Kidney tubule cell (primary cell): ENCODE results near the gene IPO9.

Experiments used
- DNase-seq: peaks from one replicate; pipeline ENCODE4 v3.0.0-alpha.2; 2018; ENCODE audit warnings: low spot score

Gene IPO9

DNA sequence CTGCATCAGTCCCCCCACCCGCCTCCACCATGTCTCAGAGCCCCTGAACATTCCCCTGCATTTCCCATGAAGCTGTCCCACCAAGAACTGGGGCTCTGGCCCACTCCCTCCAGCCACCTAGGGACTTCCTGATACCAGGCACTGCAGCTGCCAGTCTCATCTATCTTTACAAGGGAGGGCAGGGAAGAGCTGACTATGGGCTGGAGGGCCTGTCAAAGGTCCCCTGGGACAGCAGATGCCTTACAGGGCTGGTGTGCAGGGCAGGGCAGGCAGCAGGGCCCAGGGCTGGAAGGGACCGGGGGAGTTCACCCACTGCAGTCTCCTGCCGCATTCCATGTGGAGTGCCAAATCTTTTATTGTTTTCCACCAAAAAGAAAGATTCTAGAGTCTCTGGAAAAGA is 77.4 kb downstream of the IPO9 start:
- no peak for DNase-seq

DNA sequence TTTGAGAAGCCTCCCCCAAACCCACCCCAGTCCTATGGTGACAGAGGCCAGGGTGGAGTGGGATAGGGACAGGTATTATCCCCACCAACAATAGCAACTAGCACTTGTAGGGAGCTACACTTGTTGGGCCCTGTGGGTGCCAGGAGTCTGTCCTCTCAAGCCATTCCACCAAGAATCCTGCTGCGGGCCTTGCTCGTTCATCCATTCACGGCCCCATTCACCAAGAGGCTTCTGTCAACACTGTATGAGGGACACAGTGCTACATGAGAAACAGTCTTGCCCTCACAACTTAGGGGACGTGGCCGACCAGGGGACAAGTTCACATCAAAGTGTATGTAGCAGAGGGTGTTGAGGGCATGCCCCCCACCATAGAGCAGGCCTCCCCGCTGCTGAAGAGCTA is 78.7 kb downstream of the IPO9 start:
- no peak for DNase-seq

DNA sequence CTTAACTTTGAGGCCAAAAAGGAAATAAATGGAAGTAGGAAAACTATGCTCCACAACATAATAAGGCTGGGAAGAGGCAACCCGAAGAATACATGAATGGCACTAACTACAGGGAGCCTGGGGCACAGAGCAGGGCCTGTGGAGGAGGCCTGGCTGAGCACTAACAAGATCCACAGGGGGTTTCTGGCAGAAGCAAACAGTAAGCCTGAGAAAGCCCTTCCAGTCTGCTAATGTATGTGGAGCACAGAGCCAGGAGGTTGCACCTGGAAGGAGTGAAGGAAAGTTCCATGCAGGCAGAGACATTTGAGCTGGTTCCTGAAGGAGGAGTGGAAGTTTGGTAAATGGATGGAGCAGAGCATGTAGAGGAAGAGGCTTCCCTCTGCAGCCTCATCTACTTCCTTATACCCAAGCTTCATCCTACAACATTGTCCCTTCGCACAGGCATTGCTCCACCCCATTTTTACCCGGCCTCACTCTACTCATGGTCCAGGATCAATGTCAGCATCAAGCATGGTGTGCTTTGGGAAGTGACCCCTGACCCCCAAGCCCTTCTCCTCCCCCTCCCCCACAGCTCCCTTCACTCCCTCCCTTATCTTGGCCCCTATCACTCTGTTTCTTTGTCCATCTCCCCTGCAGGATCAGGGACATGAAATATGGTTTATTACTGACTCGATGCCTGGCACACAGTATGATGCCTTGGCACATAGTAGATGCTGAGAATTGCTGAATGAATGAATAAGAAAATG is 83.0 kb downstream of the IPO9 start:
- DNase-seq, result no peak

- DNase-seq, result no peak
These were observed 83.9 kb downstream of the IPO9 start for GRCh38 chr1:201912832-201913231.

DNA sequence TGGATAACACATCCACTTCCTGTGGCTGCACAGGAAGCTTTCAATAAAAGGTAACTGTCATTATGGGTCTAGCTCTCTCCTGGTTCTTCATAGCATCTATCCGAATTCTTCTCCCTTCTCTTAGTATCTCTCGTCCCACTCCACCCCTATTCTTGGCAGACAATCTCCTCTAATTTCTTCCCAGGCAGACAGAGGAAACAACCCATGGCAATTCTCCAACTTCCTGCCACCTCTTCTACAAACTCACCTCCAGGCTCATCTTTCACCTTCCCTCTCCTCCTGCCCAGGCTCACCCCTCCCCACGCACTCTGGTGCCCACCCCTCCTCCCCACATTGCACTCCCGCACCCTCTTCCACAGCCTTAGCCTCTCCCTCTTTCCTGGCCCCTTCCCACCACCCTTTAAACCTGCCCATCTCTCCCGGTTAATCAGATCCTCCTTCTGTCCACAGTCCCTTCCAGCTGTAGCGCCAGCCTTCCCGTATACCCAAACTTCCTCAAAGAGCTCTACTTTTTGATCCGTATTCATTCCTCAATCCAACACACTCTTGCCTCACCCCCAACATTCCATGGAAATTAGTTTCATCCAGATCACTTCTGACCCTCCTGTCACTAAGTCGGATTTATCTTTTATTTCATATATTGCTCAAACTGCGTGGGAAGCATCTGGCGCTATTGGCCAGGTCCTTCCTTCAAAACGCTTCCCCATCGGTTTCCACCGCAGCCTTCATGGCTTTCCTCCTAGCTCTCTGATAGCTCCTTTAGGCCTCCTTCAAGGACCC is 85.7 kb downstream of the IPO9 start:
- DNase-seq, result no peak

GRCh38 chr1:201916649-201917249 is 87.8 kb downstream of the IPO9 start:
- DNase-seq, result peak; percentile 87

GRCh38 chr1:201917362-201918033 is 88.5 kb downstream of the IPO9 start:
- DNase-seq, result no peak

GRCh38 chr1:201918343-201918742 is 89.4 kb downstream of the IPO9 start:
- DNase-seq, result no peak

DNA sequence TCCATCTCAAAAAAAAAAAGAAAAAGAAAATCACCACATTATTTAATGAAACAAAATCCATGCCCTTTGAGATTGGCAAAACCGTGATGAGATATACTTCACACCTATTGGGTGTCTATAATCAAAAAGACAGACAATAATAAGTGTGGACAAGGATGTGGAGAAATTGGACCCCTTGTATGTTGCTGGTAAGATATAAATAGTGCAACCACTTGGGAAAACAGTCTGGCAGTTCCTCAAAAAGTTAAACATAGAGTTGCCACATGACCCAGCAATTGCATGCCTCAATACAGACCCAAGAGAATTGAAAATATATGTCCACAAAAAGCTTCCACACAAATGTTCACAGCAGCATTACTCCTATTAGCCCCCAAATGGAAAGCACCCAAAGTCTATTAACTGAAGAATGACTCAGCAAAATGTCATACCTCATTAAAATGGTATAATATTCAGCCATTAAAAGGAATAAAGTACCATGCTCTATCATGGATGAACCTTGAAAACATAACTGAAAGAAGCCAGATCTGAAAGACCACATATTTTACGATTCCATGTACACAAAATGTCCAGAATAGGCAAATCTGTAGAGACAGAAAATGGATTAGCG is 93.1 kb downstream of the IPO9 start:
- DNase-seq, result no peak

DNA sequence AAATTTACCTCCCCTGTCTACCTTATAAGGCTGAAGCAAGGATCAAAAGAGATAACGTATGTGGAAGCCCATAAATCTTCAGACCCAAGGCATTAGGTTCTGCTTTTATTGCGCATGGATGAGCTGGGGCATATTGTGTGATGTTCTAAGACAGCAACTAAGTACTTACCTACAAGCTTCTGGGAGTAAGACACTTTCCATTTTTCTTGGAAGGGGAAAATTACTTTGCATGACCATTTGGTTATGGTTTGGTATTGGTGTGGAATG is 96.3 kb downstream of the IPO9 start:
- DNase-seq, result no peak

- DNase-seq, result no peak
These were observed 97.2 kb downstream of the IPO9 start for GRCh38 chr1:201925981-201926645.

DNA sequence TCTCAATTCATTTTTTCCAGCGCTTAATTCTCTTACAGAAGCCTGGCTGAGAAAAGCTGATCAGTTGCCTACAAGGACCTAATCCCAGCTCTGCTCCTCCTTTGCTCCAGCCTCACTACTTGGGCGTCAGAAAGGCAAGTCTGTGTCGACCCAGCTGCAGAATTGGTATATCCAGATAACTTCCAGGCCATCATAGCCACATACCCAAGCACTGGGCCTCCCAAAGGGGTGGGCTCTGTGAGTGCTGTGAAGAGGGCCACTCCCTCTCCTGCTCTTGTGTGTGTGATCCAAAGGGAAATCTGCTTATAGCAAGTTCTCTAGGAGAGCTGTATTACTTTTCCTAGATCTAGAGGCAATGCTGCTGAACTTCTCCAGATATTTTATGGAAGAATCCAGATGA is 99.3 kb downstream of the IPO9 start:
- no peak for DNase-seq

DNA sequence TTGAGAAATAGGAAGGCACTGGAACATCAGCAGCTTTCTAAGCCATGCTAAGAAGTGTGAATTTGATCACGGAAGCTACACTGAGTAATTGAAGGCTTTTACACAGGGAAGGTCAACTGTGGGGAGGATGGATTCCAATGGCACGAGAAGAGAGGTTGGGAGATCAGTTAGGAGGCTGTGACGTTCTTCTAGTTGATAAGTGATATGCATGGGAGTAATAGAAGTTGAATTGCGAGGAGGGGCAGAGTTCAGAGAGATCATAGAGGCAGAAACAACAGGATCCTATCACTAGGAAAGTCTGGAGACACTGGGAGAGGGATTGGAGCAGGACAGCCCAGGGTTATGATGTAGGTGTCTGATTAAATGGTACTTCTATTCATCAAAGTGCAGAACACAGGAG is 101.2 kb downstream of the IPO9 start:
- DNase-seq, result no peak

DNA sequence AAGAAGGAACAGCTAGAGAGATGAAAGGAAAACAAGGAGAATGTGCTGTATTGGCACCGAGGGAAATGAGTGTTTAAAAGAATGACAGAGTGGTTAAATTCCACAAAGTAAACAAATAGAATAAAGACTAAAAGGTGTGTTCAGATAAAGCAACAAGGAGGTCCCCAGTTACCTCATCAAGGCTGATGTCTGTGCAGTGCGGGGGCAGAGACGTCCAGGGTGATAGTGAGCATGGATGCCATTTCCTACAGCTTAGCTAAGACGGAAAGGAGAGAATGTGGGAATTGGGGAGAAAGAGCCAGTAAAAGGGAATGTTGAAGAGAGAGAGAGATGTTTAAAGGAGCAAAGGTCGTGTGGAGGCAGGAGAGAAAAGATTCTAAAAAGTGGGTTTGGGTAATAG is 101.8 kb downstream of the IPO9 start:
- DNase-seq, result no peak
